ENCODE data around the gene MOCS1. TPM values are rescaled to one million over a fixed set of nuclear protein-coding genes. Genes with fewer than 3 reads are reported as not detected.

MOCS1 gene
- total RNA-seq, 1 donor from 2014 or later, result 13.7 TPM

- DNase-seq, result no peak
Observed at GRCh38 chr6:39902786-39903465, 31.3 kb downstream of the MOCS1 start.

DNA sequence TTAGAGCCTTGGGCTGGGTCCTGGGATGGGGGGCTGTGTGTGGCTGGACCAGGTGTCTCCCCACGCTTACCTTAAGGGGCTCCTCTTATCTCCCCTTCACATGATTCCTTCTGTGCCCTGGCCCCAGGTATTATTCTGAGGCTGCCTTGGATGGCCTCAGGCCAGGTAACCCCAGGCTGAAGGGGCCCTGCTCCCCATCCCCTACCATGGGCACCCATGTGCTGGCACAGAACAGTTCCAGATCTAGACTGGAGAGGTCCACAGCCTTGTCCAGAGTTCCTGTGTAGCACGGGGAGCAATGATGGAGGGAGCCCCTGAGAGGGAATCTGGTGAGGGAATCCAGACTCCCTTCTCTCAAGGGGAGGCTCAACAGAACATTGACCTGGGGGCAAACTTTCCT lies 32.1 kb downstream of the MOCS1 start:
- DNase-seq, result no peak

- DNase-seq, result no peak
Observed at GRCh38 chr6:39901670-39902069, 32.6 kb downstream of the MOCS1 start.

DNA sequence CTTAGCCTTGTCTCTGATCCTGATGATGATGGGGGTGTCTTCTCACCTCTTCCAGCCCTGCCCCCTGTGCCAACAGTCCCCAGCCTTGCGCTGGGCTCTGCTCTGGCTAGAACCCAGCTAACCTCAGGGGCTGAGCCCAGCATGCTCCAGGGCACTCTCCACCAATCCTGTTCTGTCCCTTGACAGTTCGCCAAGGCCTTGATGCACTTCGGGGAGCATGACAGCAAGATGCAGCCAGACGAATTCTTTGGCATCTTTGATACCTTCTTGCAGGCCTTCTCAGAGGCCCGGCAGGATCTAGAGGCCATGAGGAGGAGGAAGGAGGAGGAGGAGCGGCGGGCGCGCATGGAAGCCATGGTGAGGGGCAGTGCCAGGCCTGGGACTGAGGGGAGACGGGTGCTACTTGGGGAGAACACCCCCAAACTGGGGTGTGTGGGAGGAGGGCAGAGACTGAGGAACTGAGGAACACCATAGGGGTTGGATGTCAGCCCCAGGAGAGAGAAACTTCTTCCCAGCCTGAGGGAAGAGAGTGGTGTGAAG lies 33.1 kb downstream of the MOCS1 start:
- DNase-seq, result no peak

DNA sequence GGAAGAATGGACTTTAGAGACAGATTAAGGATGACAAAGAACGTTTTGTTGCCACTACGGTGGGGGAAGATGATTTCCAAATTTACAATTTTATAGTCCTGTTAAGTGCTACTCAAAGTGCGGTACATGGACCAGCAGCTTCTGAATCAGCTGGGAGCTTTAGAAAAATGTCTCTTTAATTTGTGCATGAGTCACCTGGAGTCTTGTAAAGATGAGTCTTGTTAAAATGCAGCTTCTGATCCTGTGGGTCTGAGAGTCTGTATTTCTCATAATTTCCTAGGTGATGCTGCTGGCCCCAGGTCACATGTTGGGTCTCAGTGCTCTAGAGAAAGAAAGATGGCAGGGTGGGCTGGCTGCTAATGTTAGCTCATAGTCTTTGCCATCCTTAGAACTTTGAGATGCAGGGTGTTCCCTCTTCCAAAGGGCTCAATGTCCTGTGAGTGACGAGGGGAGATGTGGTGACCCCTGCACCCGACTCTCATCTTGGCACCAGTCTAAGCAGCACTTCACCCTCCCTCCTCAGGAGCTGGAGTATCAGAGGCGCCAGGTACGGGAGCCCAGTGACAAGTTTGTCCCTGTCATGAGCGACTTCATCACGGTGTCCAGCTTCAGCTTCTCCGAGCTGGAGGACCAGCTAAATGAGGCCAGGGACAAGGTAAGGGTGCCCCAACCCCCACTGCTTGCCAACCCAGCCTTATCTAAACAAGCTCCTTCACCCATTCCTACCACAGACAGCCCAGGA lies 34.5 kb downstream of the MOCS1 start:
- DNase-seq, result no peak

DNA sequence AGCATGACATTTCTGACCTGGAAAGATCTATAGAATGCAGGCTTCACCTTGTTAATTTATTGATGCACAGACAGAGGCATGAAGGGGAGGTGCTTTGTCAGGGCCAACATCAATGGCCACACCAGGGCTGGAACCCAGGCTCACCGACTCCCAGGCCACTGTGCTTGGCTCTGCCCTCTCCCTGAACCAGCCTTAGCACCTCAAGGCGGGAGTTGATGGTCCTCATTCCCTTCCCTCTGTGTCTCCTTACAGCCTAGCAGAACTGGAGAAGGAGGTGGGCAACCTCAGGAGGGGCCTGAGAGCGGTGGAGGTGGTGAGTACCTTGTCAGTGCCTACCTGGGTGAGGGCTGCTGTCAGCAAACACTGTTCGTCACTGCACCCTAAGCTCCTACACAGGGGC lies 35.6 kb downstream of the MOCS1 start:
- no peak for DNase-seq

DNA sequence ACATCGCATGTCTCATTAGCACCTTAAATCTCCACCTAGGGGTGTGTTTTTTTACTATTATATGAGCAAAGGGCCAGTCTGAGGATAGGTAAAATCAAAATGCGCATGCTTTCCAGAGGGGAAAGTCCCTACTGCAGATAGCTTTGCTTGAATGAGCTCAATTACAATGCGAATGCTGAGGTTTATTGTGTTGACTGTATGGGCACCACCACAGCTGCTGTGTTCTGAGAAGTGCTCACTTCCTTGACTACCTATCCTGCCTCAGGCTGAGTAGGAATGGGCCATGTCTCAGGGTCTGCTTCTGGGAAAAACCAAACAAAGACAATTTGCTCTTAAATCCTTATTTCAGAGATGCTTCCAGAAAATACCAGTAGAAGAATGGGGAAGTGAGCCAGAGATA lies 36.6 kb downstream of the MOCS1 start:
- DNase-seq, result no peak

- no peak for DNase-seq
Observed at GRCh38 chr6:39896701-39897100, 37.6 kb downstream of the MOCS1 start.

DNA sequence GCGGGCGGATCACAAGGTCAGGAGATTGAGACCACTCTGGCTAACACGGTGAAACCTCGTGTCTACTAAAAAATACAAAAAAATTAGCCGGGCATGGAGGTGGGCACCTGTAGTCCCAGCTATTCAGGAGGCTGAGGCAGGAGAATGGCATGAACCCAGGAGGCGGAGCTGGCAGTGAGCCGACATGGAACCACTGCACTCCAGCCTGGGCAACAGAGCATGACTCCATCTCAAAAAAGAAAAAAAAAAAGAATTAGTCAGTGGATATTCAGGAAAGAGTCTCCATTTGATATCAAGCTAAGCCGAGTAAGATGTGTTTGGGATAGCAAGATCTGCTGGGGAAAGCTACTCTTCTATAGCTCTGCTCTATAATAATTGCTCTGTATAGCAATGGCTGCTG lies 41.0 kb downstream of the MOCS1 start:
- no peak for DNase-seq

- peak; percentile 79 for DNase-seq
Observed at GRCh38 chr6:39892490-39893129, 41.7 kb downstream of the MOCS1 start.

- no peak for DNase-seq
Observed at GRCh38 chr6:39891976-39892375, 42.3 kb downstream of the MOCS1 start.

GRCh38 chr6:39891353-39891752 lies 42.9 kb downstream of the MOCS1 start:
- DNase-seq, result no peak

DNA sequence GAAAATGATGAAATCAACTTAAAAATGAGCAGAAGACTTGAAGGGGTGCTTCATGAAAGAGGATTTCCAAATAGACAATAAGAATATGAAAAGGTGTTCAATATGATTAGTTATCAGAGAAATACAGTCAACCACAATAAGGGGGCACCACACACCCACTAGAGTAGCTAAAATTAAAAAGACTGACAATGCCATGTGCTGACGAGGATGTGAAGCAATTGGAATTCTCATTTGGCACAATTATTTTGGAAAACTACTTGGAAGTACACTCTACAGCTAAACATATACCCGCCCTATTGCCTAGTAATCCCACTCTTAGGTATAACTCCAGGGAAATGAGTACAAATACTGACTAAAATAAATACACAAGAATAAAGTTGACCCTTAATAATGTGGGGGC lies 45.0 kb downstream of the MOCS1 start:
- peak; percentile 57 for DNase-seq

GRCh38 chr6:39887692-39888450 lies 46.4 kb downstream of the MOCS1 start:
- peak; percentile 93 for DNase-seq

DNA sequence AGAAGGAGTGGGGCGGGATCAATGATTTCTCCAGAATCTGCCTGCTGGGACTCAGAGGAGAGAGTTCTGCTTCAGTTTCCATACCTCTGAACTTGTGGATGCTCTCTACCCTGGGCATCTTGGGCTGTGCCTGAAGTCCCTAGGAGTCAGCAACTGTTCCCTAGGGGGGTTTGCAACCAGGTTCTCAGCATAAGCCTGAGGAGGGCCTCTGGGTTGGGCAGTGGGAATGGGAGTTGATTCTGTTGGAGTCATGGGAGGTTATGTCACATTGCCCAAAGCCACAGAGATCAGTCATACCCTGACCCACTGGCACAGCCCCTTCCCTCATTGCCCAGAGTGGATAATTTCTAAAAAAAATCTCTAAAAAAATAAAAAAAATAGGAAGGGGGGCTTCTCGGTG lies 47.4 kb downstream of the MOCS1 start:
- no peak for DNase-seq

- no peak for DNase-seq
Observed at GRCh38 chr6:39885691-39886090, 48.6 kb downstream of the MOCS1 start.

DNA sequence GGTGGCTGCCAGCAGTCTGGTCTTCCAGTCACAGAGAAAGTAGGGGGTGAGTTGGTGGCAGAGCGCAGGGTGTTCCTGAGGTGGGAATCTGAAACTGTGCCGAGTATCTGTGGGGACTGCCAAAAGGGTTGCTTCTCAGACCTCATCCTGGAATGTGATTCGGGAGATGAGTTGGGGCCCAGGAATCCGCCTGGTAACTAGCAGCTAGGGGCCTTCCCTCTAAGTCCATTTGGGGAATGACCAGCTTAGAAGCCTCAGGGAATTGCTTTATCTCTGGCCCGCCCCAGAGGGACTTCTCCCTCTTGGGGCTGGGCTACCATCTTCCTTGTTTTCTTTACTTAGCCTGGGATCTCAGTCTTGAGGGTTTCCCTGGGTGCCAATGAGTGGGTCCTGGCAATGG lies 49.6 kb downstream of the MOCS1 start:
- no peak for DNase-seq

DNA sequence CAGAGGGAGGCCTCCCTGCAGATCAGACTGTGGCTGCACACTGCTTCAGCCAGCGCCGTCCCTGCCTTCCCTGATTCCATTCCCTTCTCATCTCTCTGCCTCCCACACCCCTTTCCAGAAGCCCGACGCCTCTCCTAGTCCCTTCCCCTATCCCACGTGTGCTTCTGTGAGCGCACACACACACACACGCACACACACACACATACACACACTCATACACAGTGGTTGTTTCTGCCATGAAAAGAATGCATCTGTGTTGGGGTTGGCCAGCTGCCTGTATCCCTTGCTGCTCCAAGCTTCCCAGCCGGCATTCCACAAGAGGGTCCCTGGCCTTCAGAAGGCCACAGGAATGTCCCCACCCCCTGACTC lies 51.7 kb downstream of the MOCS1 start:
- DNase-seq, result peak; percentile 92

GRCh38 chr6:39881851-39882530 lies 52.3 kb downstream of the MOCS1 start:
- peak; percentile 74 for DNase-seq

- peak; percentile 71 for DNase-seq
Observed at GRCh38 chr6:39880594-39880993, 53.7 kb downstream of the MOCS1 start.

DNA sequence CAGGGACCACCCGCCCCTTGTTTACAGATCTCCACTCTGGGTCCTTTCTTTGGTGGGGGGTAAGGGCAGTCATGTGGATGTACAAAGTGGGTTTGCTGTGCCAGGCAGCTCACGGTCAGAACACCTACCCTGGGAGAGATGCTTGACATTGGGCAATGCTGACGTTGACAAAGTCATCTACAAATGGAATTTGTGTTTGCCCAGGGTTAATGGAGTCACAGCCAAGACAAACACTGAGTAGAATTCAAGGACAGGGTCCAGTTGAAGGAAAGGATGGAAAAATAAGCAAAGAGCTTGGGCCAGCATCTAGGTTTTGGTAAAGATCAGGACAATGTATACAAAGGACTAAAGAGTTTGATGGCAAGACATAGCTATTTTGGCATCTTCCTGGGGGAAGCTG lies 54.7 kb downstream of the MOCS1 start:
- DNase-seq, result no peak

GRCh38 chr6:39876826-39877225 lies 57.4 kb downstream of the MOCS1 start:
- no peak for DNase-seq
